ENCODE measurements around the gene KRTAP10-10. TPM values are rescaled to one million over a fixed set of nuclear protein-coding genes. Genes with fewer than 3 reads are reported as not detected.
"Not testable (repeated sequence)": the region's sequence is repeated elsewhere in the genome, so short reads cannot be mapped to it uniquely, and the experiment has no call there.

The KRTAP10-10 gene
- total and polyA plus RNA-seq, 2 donors (not counting 1 experiment from before 2014, with no cell fraction given): not detected

DNA sequence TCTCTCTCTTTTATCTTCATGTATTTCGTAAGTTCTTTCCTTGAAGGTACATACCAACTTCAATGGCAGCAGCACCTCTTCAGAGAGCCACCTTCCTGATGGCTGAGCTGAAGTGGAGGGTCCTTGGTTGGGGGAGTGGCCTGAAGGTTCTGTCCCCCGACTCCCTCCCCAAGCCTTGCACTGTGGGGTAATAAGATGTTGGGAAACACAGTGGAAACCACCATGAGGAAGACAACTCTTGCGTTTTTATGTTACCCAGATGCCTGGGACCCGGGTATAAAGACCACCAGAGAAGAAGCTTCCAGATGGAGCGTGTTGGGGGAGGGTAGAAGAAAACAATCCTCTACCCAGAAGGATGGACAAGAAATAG, 21.4 kb downstream of the KRTAP10-10 start:
- H3K9me3 ChIP-seq (ENCODE audit: control insufficient read depth, insufficient read depth, low read depth, low read length): no peaks in the 10 kb centered on the region
- DNase-seq (ENCODE audit: low read depth in 2 of 2): no peak
- no peaks in the 10 kb centered on the region for H3K27me3 ChIP-seq (ENCODE audit: control insufficient read depth, insufficient read depth, low read length)
- H3K4me2 ChIP-seq (ENCODE audit: extremely low read depth, insufficient read depth, low read length): no peak overlapping the region
- H4K20me1 ChIP-seq (ENCODE audit: control insufficient read depth, extremely low read depth, insufficient read depth, low read length): no peaks in the 10 kb centered on the region
- H3K9ac ChIP-seq (ENCODE audit: insufficient read depth, low read length): no peak overlapping the region
- H3K27ac ChIP-seq (ENCODE audit: insufficient read depth, low read length): no peak overlapping the region
- no peak overlapping the region for H2AFZ ChIP-seq (ENCODE audit: low read length)
- H3K36me3 ChIP-seq (ENCODE audit: control insufficient read depth, insufficient read depth, low read length): no peaks in the 10 kb centered on the region
- no peaks in the 10 kb centered on the region for H3K79me2 ChIP-seq (ENCODE audit: control insufficient read depth, insufficient read depth, low read length)
- TF ChIP-seq EZH2 (IDR thresholded peaks at IDR 0.05; ENCODE audit: low read length, missing control alignments): no peak
- TF ChIP-seq, protein P1, sequence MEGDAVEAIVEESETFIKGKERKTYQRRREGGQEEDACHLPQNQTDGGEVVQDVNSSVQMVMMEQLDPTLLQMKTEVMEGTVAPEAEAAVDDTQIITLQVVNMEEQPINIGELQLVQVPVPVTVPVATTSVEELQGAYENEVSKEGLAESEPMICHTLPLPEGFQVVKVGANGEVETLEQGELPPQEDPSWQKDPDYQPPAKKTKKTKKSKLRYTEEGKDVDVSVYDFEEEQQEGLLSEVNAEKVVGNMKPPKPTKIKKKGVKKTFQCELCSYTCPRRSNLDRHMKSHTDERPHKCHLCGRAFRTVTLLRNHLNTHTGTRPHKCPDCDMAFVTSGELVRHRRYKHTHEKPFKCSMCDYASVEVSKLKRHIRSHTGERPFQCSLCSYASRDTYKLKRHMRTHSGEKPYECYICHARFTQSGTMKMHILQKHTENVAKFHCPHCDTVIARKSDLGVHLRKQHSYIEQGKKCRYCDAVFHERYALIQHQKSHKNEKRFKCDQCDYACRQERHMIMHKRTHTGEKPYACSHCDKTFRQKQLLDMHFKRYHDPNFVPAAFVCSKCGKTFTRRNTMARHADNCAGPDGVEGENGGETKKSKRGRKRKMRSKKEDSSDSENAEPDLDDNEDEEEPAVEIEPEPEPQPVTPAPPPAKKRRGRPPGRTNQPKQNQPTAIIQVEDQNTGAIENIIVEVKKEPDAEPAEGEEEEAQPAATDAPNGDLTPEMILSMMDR (conservative IDR thresholded peaks at IDR 0.05 in 1 of 2, IDR thresholded peaks at IDR 0.05 in 1 of 2; ENCODE audit: low read depth in 1 of 2, low read length in 2 of 2): no peak
- no peaks in the 10 kb centered on the region for H3K4me1 ChIP-seq (ENCODE audit: control insufficient read depth, extremely low read depth, insufficient read depth, low read length)
- H3K4me3 ChIP-seq (replicated peaks in 1 of 4; ENCODE audit: control extremely low read depth in 1 of 4, insufficient read depth in 1 of 4, low read depth in 3 of 4, low read length in 4 of 4): no peak overlapping the region

DNA sequence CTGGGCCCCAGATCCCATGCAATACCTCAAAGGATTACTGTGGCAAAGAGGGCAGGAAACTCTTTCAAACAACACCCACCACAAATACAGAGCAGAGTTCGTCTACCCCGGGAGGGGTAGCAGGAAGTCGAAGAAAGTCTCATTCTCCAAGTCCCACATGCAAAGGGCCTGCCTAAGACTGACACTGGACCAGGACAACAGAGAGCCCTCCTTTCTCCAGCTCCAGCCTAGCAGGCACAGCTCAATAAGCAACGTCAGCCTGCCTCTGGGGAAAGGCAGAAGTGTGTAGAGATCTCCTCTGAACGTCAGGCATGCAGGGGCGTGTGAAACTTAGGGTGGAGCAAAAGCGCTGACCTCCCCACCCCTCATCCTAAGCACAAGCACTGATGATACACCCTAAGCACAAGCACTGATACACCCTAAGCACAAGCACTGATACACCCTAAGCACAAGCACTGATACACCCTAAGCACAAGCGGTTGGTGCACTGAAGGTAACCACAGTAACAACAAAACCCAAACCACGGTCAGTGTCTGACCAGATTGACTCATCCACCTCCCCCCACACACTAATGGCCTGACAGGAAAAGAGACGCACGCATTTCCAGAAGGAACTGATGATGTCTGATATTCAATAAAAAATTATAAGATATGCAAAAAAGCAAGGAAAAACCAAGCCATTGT, 21.9 kb downstream of the KRTAP10-10 start:
- Histone ChIP-seq H4K20me1 (ENCODE audit: control insufficient read depth, extremely low read depth, insufficient read depth, low read length) (no peaks in the 10 kb centered on the region), H3K27ac (ENCODE audit: insufficient read depth, low read length) (no peak overlapping the region), H3K27me3 (ENCODE audit: control insufficient read depth, insufficient read depth, low read length) (no peaks in the 10 kb centered on the region), H3K4me2 (ENCODE audit: extremely low read depth, insufficient read depth, low read length) (no peak overlapping the region), H3K79me2 (ENCODE audit: control insufficient read depth, insufficient read depth, low read length) (no peaks in the 10 kb centered on the region), H3K36me3 (ENCODE audit: control insufficient read depth, insufficient read depth, low read length) (no peaks in the 10 kb centered on the region), H2AFZ (ENCODE audit: low read length) (no peak overlapping the region), H3K4me1 (ENCODE audit: control insufficient read depth, extremely low read depth, insufficient read depth, low read length) (no peaks in the 10 kb centered on the region), H3K9me3 (ENCODE audit: control insufficient read depth, insufficient read depth, low read depth, low read length) (no peaks in the 10 kb centered on the region), H3K9ac (ENCODE audit: insufficient read depth, low read length) (no peak overlapping the region), H3K4me3 (replicated peaks in 1 of 4; ENCODE audit: control extremely low read depth in 1 of 4, insufficient read depth in 1 of 4, low read depth in 3 of 4, low read length in 4 of 4) (no peak overlapping the region)
- TF ChIP-seq EZH2 (IDR thresholded peaks at IDR 0.05; ENCODE audit: low read length, missing control alignments): no peak
- TF ChIP-seq, protein P1 (conservative IDR thresholded peaks at IDR 0.05 in 1 of 2, IDR thresholded peaks at IDR 0.05 in 1 of 2; ENCODE audit: low read depth in 1 of 2, low read length in 2 of 2): no peak
- no peak for DNase-seq (ENCODE audit: low read depth in 2 of 2)

DNA sequence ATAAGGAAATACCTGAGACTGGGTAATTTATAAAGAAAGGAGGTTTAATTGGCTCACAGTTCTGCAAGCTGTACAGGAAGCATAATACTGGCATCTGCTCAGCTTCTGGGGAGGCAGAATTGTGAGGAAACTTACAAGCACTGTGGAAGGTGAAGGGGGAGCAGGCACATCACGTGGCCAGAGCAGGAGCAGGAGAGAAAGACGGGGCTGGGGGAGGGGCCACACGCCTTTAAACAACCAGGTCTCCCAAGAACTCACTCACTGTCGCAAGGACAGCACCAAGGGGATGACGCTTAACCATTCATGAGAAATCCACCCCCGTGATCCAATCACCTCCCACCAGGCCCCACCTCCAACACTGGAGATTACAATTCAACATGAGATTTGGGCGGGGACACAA, 24.4 kb downstream of the KRTAP10-10 start:
- H3K4me2 ChIP-seq (ENCODE audit: extremely low read depth, insufficient read depth, low read length): not testable (repeated sequence)

More for the DNA sequence above, 24.4 kb downstream of the KRTAP10-10 start:
- not testable (repeated sequence) for H3K36me3 ChIP-seq (ENCODE audit: control insufficient read depth, insufficient read depth, low read length); H4K20me1 ChIP-seq (ENCODE audit: control insufficient read depth, extremely low read depth, insufficient read depth, low read length); H3K4me3 ChIP-seq (replicated peaks in 1 of 4; ENCODE audit: control extremely low read depth in 1 of 4, insufficient read depth in 1 of 4, low read depth in 3 of 4, low read length in 4 of 4); DNase-seq (ENCODE audit: low read depth in 2 of 2); H3K27me3 ChIP-seq (ENCODE audit: control insufficient read depth, insufficient read depth, low read length); H3K79me2 ChIP-seq (ENCODE audit: control insufficient read depth, insufficient read depth, low read length); H2AFZ ChIP-seq (ENCODE audit: low read length); H3K4me1 ChIP-seq (ENCODE audit: control insufficient read depth, extremely low read depth, insufficient read depth, low read length); H3K9me3 ChIP-seq (ENCODE audit: control insufficient read depth, insufficient read depth, low read depth, low read length); H3K27ac ChIP-seq (ENCODE audit: insufficient read depth, low read length); H3K9ac ChIP-seq (ENCODE audit: insufficient read depth, low read length)

Data from fibroblast of lung (primary cell).